Neural progenitor cell (in vitro differentiated cells): ENCODE data around the gene RIBC1.

Experiments used
- CTCF ChIP-seq: fragments of 200-600 bp; sonication (generic); IDR thresholded peaks from 2 replicates; pipeline ENCODE4 v1.5.1; 2017; ENCODE audit warnings: antibody characterized with exemption, mild to moderate bottlenecking
- EZH2 ChIP-seq: fragments of 200-600 bp; sonication (generic); IDR thresholded peaks from 2 replicates; pipeline ENCODE4 v1.6.1; 2017; ENCODE audit warnings: antibody characterized with exemption, mild to moderate bottlenecking, moderate library complexity
- EZH2phosphoT487 ChIP-seq: fragments of 200-600 bp; sonication (generic); IDR thresholded peaks from 2 replicates; pipeline ENCODE4 v1.6.1; 2017; ENCODE audit warnings: antibody characterized with exemption

- no peak for TF ChIP-seq CTCF
- no peak for TF ChIP-seq EZH2
- TF ChIP-seq EZH2phosphoT487: no peak
Observed at GRCh38 chrX:53479301-53479700, 56.6 kb downstream of the RIBC1 start.
